HG03097 (cell line): ENCODE results near the gene BHLHE40.

ENCODE experiments used
- ATAC-seq: cut with Tn5 transposase; IDR thresholded peaks from one replicate; pipeline ENCODE4 v1.9.1; 2021; ENCODE audit not compliant: unreplicated experiment, low FRiP score

BHLHE40 gene

GRCh38 chr3:4979428-4980228 lies at the start of gene BHLHE40:
TSS of gene BHLHE40 (plus strand) at chr3:4979437. CDS start at chr3:4979719, 282 bp downstream.
- no peak for ATAC-seq

DNA sequence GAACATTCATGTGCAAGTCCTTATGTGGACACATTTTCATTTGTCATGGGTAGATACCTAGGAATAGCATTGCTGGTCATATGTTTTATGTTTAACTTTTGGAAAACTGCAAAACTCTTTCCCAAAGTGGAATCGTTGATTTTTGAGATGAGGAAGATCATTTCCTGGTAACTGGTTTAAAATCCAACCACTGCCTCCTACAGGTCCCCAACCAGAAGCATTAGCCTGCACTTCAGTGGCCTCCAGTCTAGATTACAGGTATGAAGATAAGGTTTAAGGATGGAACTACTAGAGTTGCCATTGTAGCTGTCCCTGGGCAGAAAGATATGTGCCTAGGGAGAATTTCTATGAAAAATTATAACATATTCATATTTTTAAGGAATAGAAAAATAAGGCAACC lies 48.7 kb upstream of the BHLHE40 start:
- ATAC-seq = no peak

DNA sequence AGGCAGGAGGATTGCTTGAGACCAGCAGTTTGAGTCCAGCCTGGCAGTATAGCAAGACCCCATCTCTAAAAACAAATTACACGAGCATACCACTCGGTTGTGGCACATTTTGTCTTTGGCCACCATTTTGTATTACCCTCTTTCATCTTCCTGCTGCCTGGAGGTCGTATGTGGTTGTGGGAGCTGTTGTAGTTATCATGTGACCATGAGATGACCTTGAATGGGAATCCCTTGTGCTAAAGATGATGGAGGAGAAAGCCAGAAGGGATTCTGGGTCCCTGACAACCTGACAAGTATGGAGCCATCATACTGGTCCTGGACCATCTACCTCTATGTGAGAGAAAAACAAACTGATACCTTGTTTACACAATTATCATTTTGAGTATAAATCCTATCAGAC lies 45.2 kb upstream of the BHLHE40 start:
- ATAC-seq = no peak

DNA sequence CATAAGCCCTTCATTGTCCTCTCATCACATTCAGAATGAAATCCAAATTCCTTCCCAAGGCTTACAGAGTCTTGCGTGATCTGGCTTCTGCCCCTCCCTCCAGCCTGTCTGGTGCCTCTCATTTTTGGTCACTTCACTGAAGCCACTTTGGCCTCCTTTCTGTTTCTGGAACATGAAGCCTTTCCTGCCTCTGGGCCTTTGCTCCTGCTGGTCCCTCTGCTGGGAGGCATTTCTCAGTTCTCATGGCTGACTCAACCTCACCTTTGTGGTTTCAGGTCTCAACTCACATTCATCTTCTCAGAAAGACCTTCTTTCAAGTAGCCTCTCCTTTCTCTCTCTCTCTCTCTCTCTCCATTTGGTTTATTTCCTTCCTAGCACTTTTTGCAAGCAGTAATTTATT lies 43.9 kb upstream of the BHLHE40 start:
- no peak for ATAC-seq

DNA sequence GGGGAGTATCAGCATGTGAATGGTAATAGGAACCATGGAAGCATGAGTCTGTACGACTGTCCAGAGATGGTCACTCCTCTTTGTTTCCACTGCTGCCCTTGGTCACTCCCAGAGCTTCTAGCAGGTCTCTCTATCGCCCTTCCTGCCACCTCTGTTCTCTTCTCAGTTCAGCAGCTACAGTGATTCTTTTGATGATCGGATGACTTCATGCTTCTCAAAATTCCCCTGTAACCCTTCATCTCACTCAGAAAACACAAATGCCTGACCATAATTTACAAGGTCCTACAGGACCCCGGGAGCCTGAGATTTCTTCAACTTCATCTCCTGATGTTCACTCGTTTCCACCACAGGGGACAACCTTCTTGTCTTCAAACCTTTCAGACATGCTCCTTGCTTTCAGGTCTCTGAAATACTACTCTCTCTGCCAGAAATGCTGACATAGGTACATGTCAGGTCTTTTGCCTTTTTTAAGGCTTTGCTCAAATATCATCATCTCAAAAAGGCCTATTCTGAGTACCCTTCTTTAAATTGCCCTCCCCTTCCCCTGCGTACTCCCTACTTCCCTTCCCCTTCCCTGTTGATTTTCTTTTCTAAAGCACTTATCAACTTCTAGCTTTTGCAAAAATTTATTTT lies 42.1 kb upstream of the BHLHE40 start:
- no peak for ATAC-seq

DNA sequence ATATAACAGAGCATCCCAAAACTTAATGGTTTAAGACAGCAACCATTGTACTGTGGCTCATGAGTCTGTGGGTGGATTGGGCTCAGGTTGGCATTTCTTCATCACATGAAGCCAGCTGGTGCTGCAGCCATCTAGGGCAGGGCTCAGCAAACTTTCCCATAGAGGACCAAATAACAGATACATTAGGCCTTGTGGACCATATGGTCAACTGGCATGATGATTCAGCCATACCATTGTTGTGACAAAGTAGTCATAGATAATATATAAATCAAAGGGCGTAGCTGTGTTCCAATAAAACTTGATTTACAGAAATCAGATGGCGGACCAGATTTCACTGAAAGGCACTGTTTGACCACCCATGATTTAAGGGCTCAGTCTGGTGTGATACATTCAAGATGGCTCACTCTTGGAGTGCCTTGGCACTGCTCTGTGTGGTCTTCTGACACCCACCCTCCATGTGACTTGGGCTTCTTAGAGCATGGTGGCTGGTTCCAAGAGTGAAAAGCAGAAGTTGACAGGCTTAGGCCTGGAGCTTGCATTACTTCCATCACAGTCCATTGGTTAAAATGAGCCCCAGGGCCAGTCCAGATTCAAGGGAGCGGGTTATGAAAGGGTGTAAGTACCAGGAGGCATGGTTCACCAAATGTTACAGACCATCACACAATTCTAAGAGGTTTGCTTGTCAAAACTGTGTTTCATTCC lies 40.8 kb upstream of the BHLHE40 start:
- ATAC-seq = no peak

- no peak for ATAC-seq
These were observed 40.0 kb upstream of the BHLHE40 start for GRCh38 chr3:4939276-4939675.

DNA sequence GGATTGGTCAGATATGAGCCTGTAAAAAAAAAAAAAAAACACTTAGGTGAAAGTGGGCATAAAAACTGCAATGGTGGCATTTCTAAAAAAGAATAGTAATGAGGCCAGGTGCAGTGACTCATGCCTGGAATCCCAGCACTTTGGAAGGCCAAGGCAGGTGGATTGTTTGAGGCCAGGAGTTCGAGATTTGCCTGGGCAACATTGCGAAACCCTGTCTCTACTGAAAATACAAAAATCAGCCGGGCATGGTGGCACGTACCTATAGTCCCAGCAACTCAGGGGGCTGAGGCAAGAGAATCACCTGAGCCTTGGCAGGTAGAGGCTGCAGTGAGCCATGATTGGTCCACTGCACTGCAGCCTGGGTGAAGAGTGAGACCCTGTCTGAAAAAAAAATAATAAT lies 38.3 kb upstream of the BHLHE40 start:
- no peak for ATAC-seq

DNA sequence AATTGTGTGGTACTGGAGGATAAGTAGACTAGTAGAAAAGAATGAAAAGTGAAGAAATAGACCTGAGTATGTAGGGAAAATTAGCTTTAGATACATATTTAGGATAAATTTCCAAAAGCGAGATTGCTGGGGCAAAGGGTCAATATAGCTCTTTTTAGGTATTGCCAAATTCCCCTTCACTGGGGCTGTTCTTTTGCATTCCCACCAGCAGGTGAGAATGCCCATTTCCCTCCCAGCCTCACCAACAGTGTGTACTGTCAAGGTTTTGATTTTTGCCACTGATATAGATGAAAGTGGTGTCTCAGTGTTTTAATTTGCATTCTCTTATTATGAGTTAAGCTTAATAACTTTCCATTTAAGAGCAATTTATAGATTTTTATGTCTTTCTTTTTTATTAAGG lies 35.7 kb upstream of the BHLHE40 start:
- no peak for ATAC-seq

- no peak for ATAC-seq
These were observed 33.9 kb upstream of the BHLHE40 start for GRCh38 chr3:4945324-4945723.

DNA sequence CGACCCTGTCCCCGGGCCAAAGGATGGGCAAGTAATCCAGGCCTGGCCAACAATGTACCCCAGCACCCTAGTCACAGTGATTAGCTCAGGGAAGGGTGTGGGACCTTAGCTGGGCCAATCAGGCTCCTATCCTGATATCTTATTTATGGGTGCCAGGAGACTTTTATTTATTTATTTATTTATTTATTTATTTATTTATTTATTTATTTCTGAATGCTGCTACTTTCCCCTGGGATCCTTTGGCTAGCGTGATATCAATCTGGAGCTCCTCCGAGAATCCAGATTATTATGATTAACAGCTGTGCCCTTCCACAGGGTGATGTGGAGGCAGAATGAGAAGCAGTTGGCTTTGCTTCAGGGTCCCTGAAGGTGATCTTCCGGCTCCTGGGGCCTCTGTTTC lies 32.2 kb upstream of the BHLHE40 start:
- ATAC-seq = no peak

GRCh38 chr3:4948395-4948794 lies 30.8 kb upstream of the BHLHE40 start:
- no peak for ATAC-seq

- ATAC-seq = no peak
These were observed 30.2 kb upstream of the BHLHE40 start for GRCh38 chr3:4949004-4949403.

- no peak for ATAC-seq
These were observed 29.6 kb upstream of the BHLHE40 start for GRCh38 chr3:4949659-4950058.

GRCh38 chr3:4950351-4950784 lies 28.9 kb upstream of the BHLHE40 start:
- no peak for ATAC-seq

DNA sequence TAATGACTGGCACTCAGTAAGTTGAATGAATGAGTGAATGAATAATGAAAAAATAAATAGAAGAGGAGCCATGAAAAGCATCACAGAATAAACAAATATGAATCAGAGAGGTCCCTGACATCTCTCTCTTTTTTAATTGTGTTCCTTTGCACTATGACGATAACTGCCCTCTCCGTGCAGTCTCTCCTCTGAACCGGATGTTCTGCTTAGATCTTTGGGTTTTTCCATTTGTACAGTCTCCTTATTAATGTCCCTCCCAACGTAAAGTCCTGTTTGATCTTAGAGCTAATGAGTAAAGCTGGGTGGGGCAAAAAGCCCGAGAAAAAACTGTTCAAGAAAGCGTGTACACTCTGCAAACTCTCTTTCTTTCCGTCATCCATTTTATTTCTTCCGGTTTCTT lies 28.3 kb upstream of the BHLHE40 start:
- no peak for ATAC-seq

GRCh38 chr3:4953119-4953518 lies 26.1 kb upstream of the BHLHE40 start:
- no peak for ATAC-seq

DNA sequence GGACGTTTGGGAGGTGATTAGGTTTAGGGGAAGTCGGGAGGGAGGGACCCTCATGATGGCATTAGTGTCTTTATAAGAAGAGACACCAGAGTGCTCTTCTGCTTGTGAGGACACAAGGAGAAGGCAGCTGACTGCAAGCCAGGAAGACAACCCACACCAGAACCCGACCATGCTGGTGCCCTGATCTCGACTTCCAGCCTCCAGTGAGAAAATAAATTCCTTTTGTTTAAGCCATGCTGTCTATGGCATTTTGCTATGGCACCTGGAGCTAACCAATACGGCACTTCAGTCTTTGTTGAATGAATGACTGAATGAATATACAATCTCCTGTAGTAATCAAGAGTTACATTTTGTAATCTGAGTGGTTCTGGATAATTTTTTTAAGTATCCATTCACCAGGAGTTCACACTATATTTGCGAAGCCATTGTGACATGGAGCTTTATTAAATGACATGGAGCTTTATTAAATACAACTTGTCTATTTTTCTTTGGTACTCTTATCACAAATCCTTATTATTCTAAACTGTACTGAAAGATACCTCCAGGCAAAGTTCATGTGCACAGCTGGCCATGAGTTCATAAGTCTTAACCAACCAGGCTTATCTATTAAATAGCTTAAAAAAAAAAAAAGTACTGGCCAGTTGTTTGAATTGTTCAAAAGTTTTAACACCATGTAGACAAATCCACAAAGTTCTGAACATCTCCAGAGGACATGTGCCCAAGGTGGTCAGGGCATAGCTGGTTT lies 24.8 kb upstream of the BHLHE40 start:
- ATAC-seq = no peak

GRCh38 chr3:4956099-4956498 lies 23.1 kb upstream of the BHLHE40 start:
- no peak for ATAC-seq

- no peak for ATAC-seq
These were observed 22.5 kb upstream of the BHLHE40 start for GRCh38 chr3:4956738-4957137.

- ATAC-seq = no peak
These were observed 21.3 kb upstream of the BHLHE40 start for GRCh38 chr3:4957978-4958377.
